ENCODE results near the gene FANCI. TPM values are rescaled to one million over a fixed set of nuclear protein-coding genes. Genes with fewer than 3 reads are reported as not detected.

The FANCI gene
- total RNA-seq, 2 experiments from 2014 or later: 180 TPM

- peaks cover 10% of the 10 kb centered on the region for H3K36me3 Mint-ChIP-seq (ENCODE audit: low read depth)
- TF ChIP-seq CTCF (IDR thresholded peaks at IDR 0.05): no peak
- peaks cover 31% of the 10 kb centered on the region for H3K4me1 Mint-ChIP-seq (ENCODE audit: low read depth)
- DNase-seq: no peak
- H3K9me3 Mint-ChIP-seq: no peaks in the 10 kb centered on the region
- CTCF ChIA-PET: interaction anchor here (0.9 to 3.4 kb wide), 2 partner anchors 10 to 22 kb away, joined by 3 to 12 read pairs; no protein-coding TSS in a partner anchor
- POLR2A ChIA-PET: interaction anchor here (0.7 kb wide), 1 partner anchor 543 kb away, joined by 3 read pairs; no protein-coding TSS in a partner anchor
- no peaks in the 10 kb centered on the region for H3K27me3 Mint-ChIP-seq
- H3K4me3 Mint-ChIP-seq: no peak overlapping the region
- no peak overlapping the region for H3K27ac Mint-ChIP-seq
- ATAC-seq: no peak
- intact Hi-C loops (cut with micrococcal nuclease): loop anchor here (10.0 kb wide), 1 partner anchor 85 kb away; no protein-coding TSS in a partner anchor
Observed at GRCh38 chr15:89200182-89200581, 43.6 kb upstream of the FANCI start.

GRCh38 chr15:89201465-89202005 is 42.2 kb upstream of the FANCI start:
- DNase-seq (no peak), ATAC-seq (no peak)
- ChIA-PET POLR2A (no interaction called here), CTCF (interaction anchor here (3.4 kb wide), 1 partner anchor 24 kb away, joined by 12 read pairs; no protein-coding TSS in a partner anchor)
- intact Hi-C loops (cut with micrococcal nuclease): loop anchor here (10.0 kb wide), 1 partner anchor 83 kb away; no protein-coding TSS in a partner anchor
- H3K27ac Mint-ChIP-seq: no peak overlapping the region
- peaks cover 36% of the 10 kb centered on the region for H3K4me1 Mint-ChIP-seq (ENCODE audit: low read depth)
- H3K27me3 Mint-ChIP-seq: no peaks in the 10 kb centered on the region
- peaks cover 7% of the 10 kb centered on the region for H3K36me3 Mint-ChIP-seq (ENCODE audit: low read depth)
- no peak overlapping the region for H3K4me3 Mint-ChIP-seq
- TF ChIP-seq CTCF (IDR thresholded peaks at IDR 0.05): no peak
- no peaks in the 10 kb centered on the region for H3K9me3 Mint-ChIP-seq

- no peak for TF ChIP-seq CTCF (IDR thresholded peaks at IDR 0.05)
- no peaks in the 10 kb centered on the region for H3K9me3 Mint-ChIP-seq
- H3K4me1 Mint-ChIP-seq (ENCODE audit: low read depth): peaks cover 31% of the 10 kb centered on the region
- peak overlapping the region; percentile 85 for H3K27ac Mint-ChIP-seq
- ChIA-PET POLR2A (interaction anchor here (0.7 kb wide), 1 partner anchor 41 kb away, joined by 3 read pairs; no protein-coding TSS in a partner anchor), CTCF (interaction anchor here (1.0 to 4.8 kb wide), 4 partner anchors 10 to 146 kb away, joined by 3 to 37 read pairs (median 4); no protein-coding TSS in a partner anchor)
- intact Hi-C loops (cut with micrococcal nuclease): loop anchor here (10.0 kb wide), 1 partner anchor 81 kb away; no protein-coding TSS in a partner anchor
- H3K36me3 Mint-ChIP-seq (ENCODE audit: low read depth): peaks cover 7% of the 10 kb centered on the region
- no peaks in the 10 kb centered on the region for H3K27me3 Mint-ChIP-seq
- ATAC-seq: peak; percentile 81
- peak overlapping the region; percentile 31 for H3K4me3 Mint-ChIP-seq
- DNase-seq: peak; percentile 70
Observed at GRCh38 chr15:89203705-89204273, 40.0 kb upstream of the FANCI start.

- Mint-ChIP-seq H3K36me3 (ENCODE audit: low read depth) (peaks cover 7% of the 10 kb centered on the region), H3K4me1 (ENCODE audit: low read depth) (peaks cover 31% of the 10 kb centered on the region), H3K27me3 (no peaks in the 10 kb centered on the region), H3K27ac (peak overlapping the region; percentile 1), H3K4me3 (no peak overlapping the region), H3K9me3 (no peaks in the 10 kb centered on the region)
- intact Hi-C loops (cut with micrococcal nuclease): loop anchor here (2.0 to 10.0 kb wide), 2 partner anchors 39 to 79 kb away; no protein-coding TSS in a partner anchor
- ChIA-PET POLR2A (interaction anchor here (1.5 kb wide), 1 partner anchor 111 kb away, joined by 5 read pairs; no protein-coding TSS in a partner anchor), CTCF (interaction anchor here (0.6 to 4.8 kb wide), 70 partner anchors 10 to 311 kb away, joined by 3 to 82 read pairs (median 6); partner anchors contain the start of genes FANCI, HAPLN3, POLG and RLBP1)
- ATAC-seq (no peak), DNase-seq (peak; percentile 18)
- no peak for TF ChIP-seq CTCF (IDR thresholded peaks at IDR 0.05)
Observed at GRCh38 chr15:89205991-89206585, 37.7 kb upstream of the FANCI start.

All from activated CD8-positive, alpha-beta T cell treated with anti-CD3 and anti-CD28 coated beads for 36 hours (primary cell).